ENCODE measurements around the gene IQCC. TPM values are rescaled to one million over a fixed set of nuclear protein-coding genes. Genes with fewer than 3 reads are reported as not detected.
"Not testable (repeated sequence)": the region's sequence is repeated elsewhere in the genome, so short reads cannot be mapped to it uniquely, and the experiment has no call there.

IQCC gene
- total RNA-seq = 2.3 TPM

DNA sequence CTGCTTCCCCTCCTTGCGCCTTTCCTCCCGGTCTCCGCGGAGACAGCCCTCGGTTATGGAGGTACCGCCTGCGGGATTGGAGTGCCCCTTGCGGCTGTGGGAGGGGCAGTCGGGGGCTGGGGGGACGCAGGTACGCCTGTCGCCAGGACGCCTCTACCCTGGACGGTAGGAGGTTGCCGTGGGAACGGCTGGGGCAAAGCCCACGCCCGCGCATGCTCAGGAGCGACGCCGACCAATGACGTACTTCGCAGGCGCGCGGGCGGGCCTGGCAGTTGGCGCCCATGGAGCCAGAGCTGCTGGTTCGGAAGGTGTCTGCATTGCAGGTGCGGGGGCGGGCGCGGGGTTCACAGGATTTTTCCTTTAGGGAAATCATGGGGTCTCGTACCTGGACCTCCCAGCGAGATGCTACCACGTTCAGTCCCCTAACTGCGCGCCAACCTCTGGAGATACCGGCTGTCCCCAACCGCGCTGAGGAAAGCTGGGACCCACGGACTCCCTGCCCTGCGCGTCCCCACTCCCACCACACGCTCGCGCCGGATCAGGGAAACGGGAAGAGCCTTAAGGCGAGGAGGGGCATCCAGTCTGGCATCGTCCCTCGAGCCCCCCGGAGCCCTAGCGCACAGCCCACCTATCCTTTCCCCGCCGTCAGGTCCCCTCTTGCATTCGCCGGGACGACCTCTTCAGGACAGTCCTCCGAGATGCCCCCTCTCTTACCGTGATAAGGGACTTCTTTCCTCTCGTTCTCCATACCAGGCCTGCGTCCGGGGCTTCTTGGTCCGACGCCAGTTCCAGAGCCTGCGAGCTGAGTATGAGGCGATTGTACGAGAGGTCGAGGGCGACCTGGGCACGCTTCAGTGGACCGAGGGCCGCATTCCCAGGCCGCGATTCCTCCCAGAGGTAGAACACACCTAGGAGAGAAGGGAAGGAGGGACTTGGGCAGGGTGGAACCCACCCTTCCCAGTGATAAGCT, at the start of gene IQCC:
TSS of gene IQCC (plus strand) at position 271 of the 970 bp plus-strand sequence. CDS start at position 282, 11 bp downstream.
- peak; percentile 81 for DNase-seq

DNA sequence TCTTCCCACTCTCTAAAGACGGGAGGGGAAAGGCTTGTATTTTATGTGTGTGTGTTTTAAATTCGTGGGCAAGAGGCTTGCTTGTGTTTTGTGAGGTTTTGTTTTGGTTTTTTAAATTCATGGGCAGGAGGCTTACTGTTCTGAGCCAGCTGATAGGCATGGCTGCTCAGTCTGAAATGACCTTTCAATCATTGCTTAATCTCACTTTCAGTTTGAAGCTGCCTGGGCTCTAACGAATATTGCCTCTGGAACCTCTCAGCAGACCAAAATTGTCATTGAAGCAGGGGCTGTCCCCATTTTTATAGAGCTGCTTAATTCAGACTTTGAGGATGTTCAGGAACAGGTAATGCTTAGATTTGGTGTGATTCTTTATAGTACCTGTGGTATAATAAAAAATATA, 46.3 kb upstream of the IQCC start:
- no peak for DNase-seq

DNA sequence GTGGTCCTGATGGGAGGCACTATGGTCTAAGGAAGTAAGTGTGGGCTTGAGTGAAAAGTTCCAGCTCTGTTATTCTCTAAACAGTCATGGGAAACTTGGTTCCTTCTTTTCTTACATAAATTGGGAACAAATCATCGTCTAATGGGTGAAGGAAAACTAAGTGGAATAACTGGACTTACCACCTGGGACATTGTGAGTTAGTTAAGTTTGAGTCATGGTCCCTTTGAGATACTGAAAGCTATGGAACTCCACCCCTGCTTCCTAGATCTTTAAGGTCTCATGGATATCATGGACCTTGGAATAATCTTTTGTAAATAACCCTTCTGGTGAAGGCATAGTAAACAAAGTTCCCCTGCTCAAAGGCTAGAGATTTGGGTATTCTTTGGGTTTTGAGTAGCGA, 42.1 kb upstream of the IQCC start:
- DNase-seq = no peak

DNA sequence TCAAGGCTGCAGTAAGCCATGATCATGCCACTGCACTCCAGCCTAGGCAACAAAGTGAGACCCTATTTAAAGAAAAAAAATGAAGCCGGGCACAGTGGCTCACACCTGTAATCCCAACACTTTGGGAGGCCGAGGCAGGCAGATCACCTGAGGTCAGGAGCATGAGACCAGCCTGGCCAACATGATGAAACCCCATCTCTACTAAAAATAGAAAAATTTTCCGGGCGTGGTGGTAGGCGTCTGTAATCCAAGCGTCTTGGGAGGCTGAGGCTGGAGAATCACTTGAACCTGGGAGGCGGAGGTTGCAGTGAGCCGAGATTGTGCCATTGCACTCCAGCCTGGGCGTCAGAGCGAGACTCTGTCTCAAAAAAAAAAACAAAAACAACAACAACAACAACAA, 39.8 kb upstream of the IQCC start:
- not testable (repeated sequence) for DNase-seq

DNA sequence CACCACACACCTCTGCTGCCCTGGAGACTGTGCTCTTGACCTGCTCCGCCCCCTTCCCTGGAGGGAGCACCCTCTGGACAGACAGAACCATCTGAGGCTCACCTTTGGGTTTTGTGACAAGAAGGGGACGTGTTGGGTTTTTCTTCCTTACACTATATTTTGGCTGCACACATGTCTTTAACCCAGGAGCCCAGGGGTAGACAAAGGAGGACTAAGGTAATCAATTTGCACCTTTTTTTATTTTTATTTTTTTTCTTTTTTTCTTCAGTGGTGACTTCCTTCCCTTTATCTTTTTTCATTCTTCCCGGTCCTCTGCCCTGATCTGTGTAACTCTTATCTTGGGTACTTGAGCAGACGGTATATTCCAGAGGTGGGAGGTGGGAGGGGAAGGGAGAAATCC, 34.5 kb upstream of the IQCC start:
- DNase-seq = no peak

DNA sequence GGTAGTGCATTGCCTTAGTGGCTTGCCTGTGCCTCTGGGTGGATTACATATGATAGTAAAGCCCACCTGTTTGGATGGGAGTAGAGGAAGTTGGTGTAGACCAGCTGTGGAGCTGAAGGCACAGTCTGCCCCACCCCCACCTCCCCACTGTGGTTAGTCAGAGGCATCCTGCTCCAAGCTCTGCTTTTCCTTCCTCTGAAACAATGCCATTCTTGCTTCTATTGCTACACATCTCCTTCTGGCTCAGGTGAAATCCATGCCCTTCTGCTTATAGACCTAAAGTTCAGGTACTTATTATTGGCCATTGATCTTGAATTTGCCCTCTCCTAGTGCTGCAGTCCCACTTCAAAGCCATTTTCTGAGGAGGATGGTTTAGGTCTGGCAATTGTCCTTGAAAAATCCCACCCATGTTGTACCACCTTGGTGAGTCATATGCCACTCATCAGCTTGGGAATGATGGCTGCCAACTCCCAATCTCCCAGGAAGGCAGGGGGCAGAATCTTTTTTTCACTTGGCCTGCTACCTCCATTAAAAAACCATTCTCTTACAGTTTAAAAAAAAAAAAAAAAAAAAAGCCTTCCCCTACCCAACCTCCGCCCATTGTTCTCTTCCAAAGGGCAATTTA, 32.7 kb upstream of the IQCC start:
- no peak for DNase-seq

DNA sequence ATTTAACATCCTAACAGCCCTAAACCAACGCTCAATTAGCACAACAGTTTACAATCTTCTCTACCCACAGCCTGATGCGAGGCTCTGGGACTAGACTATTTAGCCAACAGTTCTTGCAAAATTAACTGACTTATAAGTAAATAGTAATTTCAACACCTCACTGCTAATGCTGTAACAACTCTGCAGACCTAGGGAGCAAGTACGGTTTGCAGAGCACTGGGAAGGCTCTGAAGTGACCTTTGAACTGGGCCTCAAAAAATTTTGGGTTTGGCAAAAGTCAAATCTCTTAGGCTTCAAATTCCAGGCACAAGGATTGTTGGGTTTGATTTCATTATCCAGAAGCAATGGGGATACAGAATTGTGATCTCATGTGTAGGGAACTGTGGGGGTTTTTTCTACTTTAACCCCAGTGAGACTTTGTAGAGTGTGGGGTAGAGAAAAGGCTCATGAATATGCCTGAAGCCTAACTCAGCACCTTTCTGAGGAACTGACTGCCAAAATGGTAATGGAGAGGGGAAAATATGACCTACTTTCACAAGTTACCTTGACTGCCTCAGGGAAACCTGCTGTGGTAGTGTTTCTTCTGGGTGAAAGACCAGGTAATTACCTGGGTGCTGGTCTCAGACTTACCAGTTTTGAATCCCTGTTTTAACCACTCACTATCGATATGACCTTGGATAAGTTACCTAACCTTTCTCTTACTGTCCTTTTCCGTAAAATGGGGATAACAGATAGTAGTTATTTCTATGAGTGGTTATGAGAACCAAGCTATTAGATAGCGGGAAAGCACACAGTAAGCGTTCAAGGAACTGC, 26.9 kb upstream of the IQCC start:
- DNase-seq = no peak

DNA sequence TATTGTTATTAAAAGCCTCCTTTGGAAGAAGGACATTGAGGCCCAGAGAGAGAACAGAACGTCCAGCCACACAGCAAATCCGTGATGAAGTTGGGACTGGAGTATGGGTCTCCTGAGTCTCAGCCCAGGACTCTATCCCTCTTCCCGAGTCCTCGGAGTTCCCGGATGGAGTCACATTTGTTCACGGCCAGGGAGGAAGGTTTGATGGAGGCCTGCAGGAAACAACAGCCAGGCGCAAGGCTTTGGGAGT, 26.4 kb upstream of the IQCC start:
- no peak for DNase-seq

DNA sequence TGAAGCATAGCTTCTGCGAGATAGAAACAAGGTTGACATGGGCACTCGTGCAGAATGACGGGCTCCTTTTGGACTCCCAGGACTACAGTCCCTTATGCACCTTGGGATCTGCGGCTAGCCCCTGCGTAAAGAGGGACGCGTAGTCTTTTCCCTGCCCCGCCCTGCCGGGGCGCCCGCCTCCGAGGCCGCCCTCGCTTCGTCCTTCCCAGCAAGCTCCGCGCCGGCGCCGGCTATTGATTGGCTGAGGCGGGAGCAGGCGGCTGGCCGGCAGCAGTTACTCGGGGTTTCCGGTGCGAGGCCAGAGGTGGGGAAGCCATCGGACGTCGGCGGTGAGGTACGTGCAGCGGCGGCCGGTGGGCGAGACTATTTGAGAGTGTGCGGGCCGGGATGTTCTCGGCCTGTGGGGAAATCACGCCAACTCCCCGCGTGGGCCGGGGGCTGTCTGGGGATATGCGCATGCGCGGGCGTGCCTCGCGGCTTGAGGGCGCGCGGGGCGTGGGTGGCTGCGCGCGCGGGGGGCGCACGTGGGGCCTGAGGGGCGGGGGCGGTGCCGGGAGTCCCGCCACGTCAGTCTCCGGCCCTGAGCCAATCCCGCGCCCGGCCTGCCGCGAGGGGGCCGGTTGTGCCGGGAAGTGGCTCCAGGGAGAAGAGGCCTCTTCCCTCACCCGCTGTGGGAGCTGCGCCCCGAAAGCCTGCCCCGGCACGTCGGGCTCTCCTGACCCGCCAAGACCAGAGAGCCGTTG, 25.9 kb upstream of the IQCC start, which contains the start of gene TXLNA:
TSS of gene TXLNA (plus strand) at position 233 of the 743 bp plus-strand sequence. CDS start 671 bp downstream, outside the sequence.
- DNase-seq = peak; percentile 91

DNA sequence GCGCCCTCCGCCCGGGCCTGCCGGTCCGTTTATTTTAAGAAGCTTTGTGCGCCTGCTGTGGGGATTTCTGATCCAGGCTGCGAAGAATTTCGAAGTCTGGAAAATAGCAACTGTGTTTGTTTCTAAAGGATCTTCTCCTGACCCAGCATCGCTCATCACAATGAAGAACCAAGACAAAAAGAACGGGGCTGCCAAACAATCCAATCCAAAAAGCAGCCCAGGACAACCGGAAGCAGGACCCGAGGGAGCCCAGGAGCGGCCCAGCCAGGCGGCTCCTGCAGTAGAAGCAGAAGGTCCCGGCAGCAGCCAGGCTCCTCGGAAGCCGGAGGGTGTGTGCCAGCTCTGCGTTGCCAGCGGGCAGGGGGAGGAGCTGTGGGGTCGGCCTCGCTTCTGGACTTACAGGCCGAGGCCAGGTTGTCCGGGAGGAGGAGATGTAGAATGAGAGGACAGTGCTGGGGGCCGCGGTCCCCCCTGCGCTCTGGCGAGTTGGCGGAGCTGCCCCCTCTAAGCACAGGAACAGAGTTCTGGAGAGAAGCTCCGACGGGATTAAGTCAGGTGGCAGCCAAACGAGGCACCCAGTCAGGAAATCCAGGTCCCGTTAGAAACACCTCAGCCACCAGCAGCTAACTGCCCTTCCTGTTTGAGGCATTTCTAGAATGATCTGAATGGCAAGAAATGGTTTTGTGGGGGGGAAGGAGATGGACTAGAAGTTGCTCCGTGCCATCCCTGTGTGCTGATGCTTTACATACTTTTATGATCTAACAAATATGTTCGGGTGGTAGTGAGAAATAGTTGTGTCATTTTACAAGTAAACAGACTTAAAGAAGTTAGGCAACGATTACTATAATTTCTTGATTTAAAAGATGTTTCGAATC, 25.0 kb upstream of the IQCC start:
- no peak for DNase-seq

DNA sequence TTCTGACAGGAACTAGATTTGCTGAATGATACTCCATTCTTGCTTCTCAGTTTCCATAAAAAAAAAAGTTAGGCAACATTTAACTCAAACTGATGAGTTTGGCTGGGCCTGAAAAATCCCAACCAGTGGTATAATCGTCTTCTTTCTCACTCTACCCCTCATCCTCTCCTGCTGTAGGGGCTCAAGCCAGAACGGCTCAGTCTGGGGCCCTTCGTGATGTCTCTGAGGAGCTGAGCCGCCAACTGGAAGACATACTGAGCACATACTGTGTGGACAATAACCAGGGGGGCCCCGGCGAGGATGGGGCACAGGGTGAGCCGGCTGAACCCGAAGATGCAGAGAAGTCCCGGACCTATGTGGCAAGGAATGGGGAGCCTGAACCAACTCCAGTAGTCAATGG, 24.4 kb upstream of the IQCC start:
- DNase-seq = no peak

DNA sequence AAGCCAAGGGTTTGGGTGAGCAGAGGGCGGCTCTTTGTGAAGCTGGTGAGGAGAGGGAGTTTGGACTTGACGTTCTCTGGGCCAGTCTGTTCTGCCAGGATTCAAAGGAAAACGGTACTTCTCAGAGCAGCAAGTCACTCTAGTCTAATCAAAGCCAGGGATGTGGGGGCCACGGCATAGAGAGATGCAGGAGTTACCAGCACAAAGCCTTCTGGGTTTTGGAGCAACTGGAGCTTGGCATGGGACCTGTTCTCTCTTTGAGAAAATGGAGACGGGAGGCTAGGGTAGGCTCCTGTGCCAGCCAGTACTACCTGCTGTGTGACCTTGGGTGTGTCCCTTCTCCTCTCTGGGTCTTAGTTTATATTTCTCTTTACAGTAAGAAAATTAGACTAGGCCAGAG, 23.9 kb upstream of the IQCC start:
- DNase-seq = no peak

DNA sequence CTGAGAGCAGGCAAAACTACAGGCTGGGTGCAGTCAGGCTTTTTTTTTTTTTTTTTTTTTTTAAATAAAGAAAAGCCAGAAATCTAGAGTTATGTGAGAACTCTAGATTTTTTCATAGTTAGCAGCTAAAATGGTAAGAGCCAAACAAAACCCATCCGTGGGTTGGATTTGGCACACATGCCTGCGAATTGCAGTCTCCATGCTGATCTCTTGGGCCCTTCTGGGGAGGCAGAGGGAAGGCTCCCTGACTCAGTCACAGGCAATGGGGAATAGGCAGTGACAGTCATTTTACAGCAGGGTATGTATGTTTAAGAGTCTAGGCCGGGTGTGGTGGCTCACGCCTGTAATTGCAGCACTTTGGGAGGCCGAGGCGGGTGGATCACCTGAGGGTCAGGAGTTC, 23.4 kb upstream of the IQCC start:
- no peak for DNase-seq

DNA sequence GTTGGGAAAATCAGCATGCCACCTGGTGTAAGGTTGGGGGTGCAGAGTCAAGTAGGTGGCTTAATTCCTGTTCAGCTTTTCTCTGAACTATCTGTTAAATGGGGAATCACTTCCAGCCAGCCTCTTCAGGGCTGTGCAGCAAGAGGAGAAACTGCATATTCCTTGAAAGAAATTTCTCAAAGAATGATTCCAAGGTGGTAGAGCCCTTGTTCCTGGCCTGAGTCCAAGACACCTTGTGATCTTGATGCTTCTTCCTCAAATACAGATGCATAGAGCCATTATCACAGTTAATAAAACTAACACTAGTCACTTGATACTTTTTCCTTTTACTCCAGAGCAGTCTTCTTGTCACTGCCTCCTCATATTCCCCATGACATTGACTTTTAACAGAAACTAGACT, 20.8 kb upstream of the IQCC start:
- DNase-seq = no peak

DNA sequence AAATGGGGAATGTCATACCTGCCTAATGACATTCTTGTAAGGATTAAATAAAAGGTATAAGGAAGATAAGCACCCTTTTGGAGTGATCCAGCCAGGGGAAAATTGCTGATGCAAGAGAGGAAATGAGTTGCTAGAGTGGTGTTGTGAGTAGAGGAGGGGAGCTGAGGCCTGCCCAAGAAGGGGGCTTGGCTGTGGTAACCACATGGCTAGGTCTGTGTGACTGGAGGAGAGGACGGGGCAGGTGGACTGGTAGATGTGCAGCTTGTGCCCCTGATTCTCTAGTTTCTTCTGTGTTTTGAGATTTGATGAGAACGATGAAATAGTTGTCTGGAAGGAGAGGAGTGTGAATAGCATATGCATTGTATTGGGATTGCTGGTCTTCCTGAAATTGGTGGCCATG, 19.4 kb upstream of the IQCC start:
- no peak for DNase-seq

DNA sequence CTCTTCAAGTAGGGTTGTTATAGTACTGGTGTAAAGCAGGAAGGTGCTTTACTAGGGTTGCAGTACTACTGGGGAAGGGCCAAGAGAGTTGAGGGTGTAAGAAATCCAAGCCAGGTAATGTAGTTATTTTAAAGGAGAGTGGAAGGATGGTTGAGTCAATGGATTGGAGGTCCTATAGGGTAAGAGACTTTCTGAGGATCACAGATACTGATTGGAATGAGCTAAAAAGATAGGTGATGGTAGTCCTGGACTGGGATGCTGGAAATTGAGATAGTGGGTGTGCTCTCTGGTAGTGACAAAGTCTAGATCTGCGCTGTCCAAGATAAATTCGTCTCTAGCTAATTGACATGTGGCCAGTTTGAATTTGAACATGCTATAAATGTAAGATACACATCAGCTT, 19.0 kb upstream of the IQCC start:
- no peak for DNase-seq

DNA sequence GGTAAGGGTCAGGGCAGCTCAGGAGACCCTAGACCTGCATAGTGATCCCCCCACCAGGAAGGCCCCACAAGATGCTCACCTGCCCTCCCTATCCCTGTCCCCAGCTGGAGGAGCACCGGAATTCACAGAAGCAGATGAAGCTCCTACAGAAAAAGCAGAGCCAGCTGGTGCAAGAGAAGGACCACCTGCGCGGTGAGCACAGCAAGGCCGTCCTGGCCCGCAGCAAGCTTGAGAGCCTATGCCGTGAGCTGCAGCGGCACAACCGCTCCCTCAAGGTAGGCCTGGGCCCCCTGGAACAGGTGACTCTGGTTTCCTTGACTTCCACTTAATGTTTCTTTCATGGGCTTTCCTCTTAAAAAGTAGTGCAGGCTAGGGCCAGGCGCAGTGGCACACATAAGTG, 17.6 kb upstream of the IQCC start:
- no peak for DNase-seq

DNA sequence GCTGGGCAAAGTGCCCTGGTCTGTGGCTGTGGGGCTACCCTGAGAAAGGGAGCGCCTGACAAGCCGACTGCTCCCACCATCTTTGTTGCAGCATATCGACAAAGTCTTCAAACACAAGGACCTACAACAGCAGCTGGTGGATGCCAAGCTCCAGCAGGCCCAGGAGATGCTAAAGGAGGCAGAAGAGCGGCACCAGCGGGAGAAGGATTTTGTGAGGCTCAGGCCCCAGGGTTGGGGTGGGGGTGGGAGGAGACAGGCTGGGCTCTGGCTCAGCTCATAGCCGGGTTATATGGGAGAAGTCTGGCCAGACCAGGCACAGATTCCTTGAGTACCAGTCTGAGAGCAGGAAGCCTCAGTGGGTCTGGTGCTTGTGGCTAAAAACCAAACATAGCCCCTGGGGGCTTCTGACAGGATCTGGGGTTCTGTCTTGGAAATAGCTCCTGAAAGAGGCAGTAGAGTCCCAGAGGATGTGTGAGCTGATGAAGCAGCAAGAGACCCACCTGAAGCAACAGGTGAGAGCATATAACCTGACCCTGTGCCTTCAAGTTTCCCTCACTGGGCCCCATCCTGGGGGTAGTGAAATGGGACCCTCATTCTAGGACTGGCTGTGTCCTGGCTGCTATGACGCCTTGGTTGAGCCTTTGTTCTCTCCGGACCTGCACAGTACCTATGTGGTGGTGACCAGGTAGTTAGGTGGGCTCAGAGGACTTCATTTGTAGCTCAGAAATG, 13.1 kb upstream of the IQCC start:
- DNase-seq = no peak

DNA sequence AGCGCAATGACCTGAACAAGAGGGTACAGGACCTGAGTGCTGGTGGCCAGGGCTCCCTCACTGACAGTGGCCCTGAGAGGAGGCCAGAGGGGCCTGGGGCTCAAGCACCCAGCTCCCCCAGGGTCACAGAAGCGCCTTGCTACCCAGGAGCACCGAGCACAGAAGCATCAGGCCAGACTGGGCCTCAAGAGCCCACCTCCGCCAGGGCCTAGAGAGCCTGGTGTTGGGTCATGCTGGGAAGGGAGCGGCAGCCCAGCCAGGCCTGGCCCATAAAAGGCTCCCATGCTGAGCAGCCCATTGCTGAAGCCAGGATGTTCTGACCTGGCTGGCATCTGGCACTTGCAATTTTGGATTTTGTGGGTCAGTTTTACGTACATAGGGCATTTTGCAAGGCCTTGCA, 10.5 kb upstream of the IQCC start:
- DNase-seq = no peak

DNA sequence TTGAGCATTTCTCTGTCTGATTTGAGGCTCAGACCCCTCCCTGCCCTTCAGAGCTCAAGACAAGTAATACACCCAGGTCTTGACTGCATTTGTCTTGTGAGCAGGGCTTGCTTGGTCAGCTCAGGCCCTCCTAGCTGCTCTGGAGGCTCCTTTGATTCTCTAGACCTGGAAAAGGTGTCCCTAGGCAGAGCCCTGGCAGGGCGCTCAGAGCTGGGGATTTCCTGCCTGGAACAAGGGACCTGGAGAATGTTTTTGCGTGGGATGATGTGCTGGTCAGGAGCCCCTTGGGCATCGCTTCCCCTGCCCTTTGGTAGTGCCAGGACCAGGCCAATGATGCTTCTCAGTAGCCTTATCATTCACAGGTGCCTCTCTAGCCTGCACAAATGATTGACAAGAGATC, 9.9 kb upstream of the IQCC start:
- DNase-seq = no peak
